Measurements from ENCODE around the gene TMEM131L.

Gene TMEM131L

GRCh38 chr4:153476829-153477574 is 10.8 kb downstream of the TMEM131L start:
- Histone ChIP-seq H3K4me1 (ENCODE audit: control extremely low read depth in 1 of 4, control insufficient read depth in 4 of 4, insufficient read depth in 4 of 4, low read length in 3 of 4) (peaks cover 0 to 4% (median 2%) of the 10 kb centered on the region in 4 experiments), H3K9me3 (ENCODE audit: control extremely low read depth in 1 of 5, control insufficient read depth in 4 of 5, insufficient read depth in 2 of 5, low read depth in 1 of 5, low read length in 4 of 5) (no peaks in the 10 kb centered on the region), H3K4me3 (ENCODE audit: control insufficient read depth in 1 of 7, extremely low read depth in 1 of 7, insufficient read depth in 4 of 7, low read depth in 2 of 7, low read length in 6 of 7) (no peak overlapping the region), H3K27me3 (replicated peaks in 2 of 5; ENCODE audit: control insufficient read depth in 4 of 5, insufficient read depth in 5 of 5, low read length in 4 of 5) (no peaks in the 10 kb centered on the region), H3K27ac (ENCODE audit: insufficient read depth in 1 of 2, low read depth in 1 of 2, low read length in 2 of 2, poor library complexity in 1 of 2, severe bottlenecking in 2 of 2) (no peak overlapping the region), H3K36me3 (ENCODE audit: control insufficient read depth in 4 of 4, insufficient read depth in 4 of 4, low read length in 3 of 4) (peaks cover 6 to 24% (median 14%) of the 10 kb centered on the region in 4 experiments)
- WGBS (ENCODE audit: insufficient coverage), result 100% methylated on average over 4 of the region's 8 CpGs
- ChIA-PET CTCF (no interaction called here), POLR2A (no interaction called here)
- no peak for DNase-seq

- peaks cover 6 to 15% (median 7%) of the 10 kb centered on the region in 4 experiments for H3K36me3 ChIP-seq (ENCODE audit: control insufficient read depth in 4 of 4, insufficient read depth in 4 of 4, low read length in 3 of 4)
- no peak overlapping the region for H3K27ac ChIP-seq (ENCODE audit: insufficient read depth in 1 of 2, low read depth in 1 of 2, low read length in 2 of 2, poor library complexity in 1 of 2, severe bottlenecking in 2 of 2)
- peaks cover 0 to 3% (median 0%) of the 10 kb centered on the region in 4 experiments for H3K4me1 ChIP-seq (ENCODE audit: control extremely low read depth in 1 of 4, control insufficient read depth in 4 of 4, insufficient read depth in 4 of 4, low read length in 3 of 4)
- 88% methylated on average over 1 of the region's 3 CpGs for WGBS (ENCODE audit: insufficient coverage)
- CTCF ChIA-PET, result interaction anchor here (0.9 to 1.5 kb wide), 4 partner anchors 10 to 336 kb away, joined by 4 read pairs; no protein-coding TSS in a partner anchor
- H3K4me3 ChIP-seq (ENCODE audit: control insufficient read depth in 1 of 7, extremely low read depth in 1 of 7, insufficient read depth in 4 of 7, low read depth in 2 of 7, low read length in 6 of 7), result no peak overlapping the region
- no peak for DNase-seq
- no peaks in the 10 kb centered on the region for H3K27me3 ChIP-seq (replicated peaks in 2 of 5; ENCODE audit: control insufficient read depth in 4 of 5, insufficient read depth in 5 of 5, low read length in 4 of 5)
- POLR2A ChIA-PET, result no interaction called here
- no peaks in the 10 kb centered on the region for H3K9me3 ChIP-seq (ENCODE audit: control extremely low read depth in 1 of 5, control insufficient read depth in 4 of 5, insufficient read depth in 2 of 5, low read depth in 1 of 5, low read length in 4 of 5)
These were observed 12.9 kb downstream of the TMEM131L start for GRCh38 chr4:153479101-153479500.

- H3K36me3 ChIP-seq (ENCODE audit: control insufficient read depth in 4 of 4, insufficient read depth in 4 of 4, low read length in 3 of 4), result peaks cover 0 to 4% (median 1%) of the 10 kb centered on the region in 4 experiments
- no peaks in the 10 kb centered on the region for H3K27me3 ChIP-seq (replicated peaks in 2 of 5; ENCODE audit: control insufficient read depth in 4 of 5, insufficient read depth in 5 of 5, low read length in 4 of 5)
- DNase-seq, result no peak
- H3K4me3 ChIP-seq (ENCODE audit: control insufficient read depth in 1 of 7, extremely low read depth in 1 of 7, insufficient read depth in 4 of 7, low read depth in 2 of 7, low read length in 6 of 7), result no peak overlapping the region
- 84% methylated on average over 5 of the region's 5 CpGs for WGBS (ENCODE audit: insufficient coverage)
- no peaks in the 10 kb centered on the region for H3K9me3 ChIP-seq (ENCODE audit: control extremely low read depth in 1 of 5, control insufficient read depth in 4 of 5, insufficient read depth in 2 of 5, low read depth in 1 of 5, low read length in 4 of 5)
- ChIA-PET POLR2A (no interaction called here), CTCF (interaction anchor here (1.5 kb wide), 1 partner anchor 14 kb away, joined by 3 read pairs; no protein-coding TSS in a partner anchor)
- no peak overlapping the region for H3K27ac ChIP-seq (ENCODE audit: insufficient read depth in 1 of 2, low read depth in 1 of 2, low read length in 2 of 2, poor library complexity in 1 of 2, severe bottlenecking in 2 of 2)
- peaks cover 0 to 3% (median 0%) of the 10 kb centered on the region in 4 experiments for H3K4me1 ChIP-seq (ENCODE audit: control extremely low read depth in 1 of 4, control insufficient read depth in 4 of 4, insufficient read depth in 4 of 4, low read length in 3 of 4)
These were observed 14.5 kb downstream of the TMEM131L start for GRCh38 chr4:153480704-153481103.

GRCh38 chr4:153481478-153481877 is 15.3 kb downstream of the TMEM131L start:
- H3K4me1 ChIP-seq (ENCODE audit: control extremely low read depth in 1 of 4, control insufficient read depth in 4 of 4, insufficient read depth in 4 of 4, low read length in 3 of 4), result peaks cover 0 to 3% (median 0%) of the 10 kb centered on the region in 4 experiments
- CTCF ChIA-PET, result interaction anchor here (1.5 kb wide), 2 partner anchors 13 to 95 kb away, joined by 3 read pairs; no protein-coding TSS in a partner anchor

GRCh38 chr4:153483432-153484418 is 17.6 kb downstream of the TMEM131L start:
- H3K36me3 ChIP-seq (ENCODE audit: control insufficient read depth in 4 of 4, insufficient read depth in 4 of 4, low read length in 3 of 4), result peaks cover 0 to 4% (median 0%) of the 10 kb centered on the region in 4 experiments
- no peaks in the 10 kb centered on the region for H3K9me3 ChIP-seq (ENCODE audit: control extremely low read depth in 1 of 5, control insufficient read depth in 4 of 5, insufficient read depth in 2 of 5, low read depth in 1 of 5, low read length in 4 of 5)
- POLR2A ChIA-PET, result no interaction called here
- CTCF ChIA-PET, result interaction anchor here (0.9 to 2.4 kb wide), 5 partner anchors 9 to 91 kb away, joined by 3 to 11 read pairs (median 4); partner anchors contain the start of gene TMEM131L
- H3K4me3 ChIP-seq (ENCODE audit: control insufficient read depth in 1 of 7, extremely low read depth in 1 of 7, insufficient read depth in 4 of 7, low read depth in 2 of 7, low read length in 6 of 7), result peak overlapping the region in 2 of 7 experiments; percentile 33 to 57
- DNase-seq, result no peak
- peaks cover 4 to 22% (median 21%) of the 10 kb centered on the region in 4 experiments for H3K4me1 ChIP-seq (ENCODE audit: control extremely low read depth in 1 of 4, control insufficient read depth in 4 of 4, insufficient read depth in 4 of 4, low read length in 3 of 4)
- no peak overlapping the region for H3K27ac ChIP-seq (ENCODE audit: insufficient read depth in 1 of 2, low read depth in 1 of 2, low read length in 2 of 2, poor library complexity in 1 of 2, severe bottlenecking in 2 of 2)
- 84% methylated on average over 7 of the region's 10 CpGs for WGBS (ENCODE audit: insufficient coverage)
- H3K27me3 ChIP-seq (replicated peaks in 2 of 5; ENCODE audit: control insufficient read depth in 4 of 5, insufficient read depth in 5 of 5, low read length in 4 of 5), result no peaks in the 10 kb centered on the region

More at GRCh38 chr4:153481478-153481877, 15.3 kb downstream of the TMEM131L start:
- Histone ChIP-seq H3K36me3 (ENCODE audit: control insufficient read depth in 4 of 4, insufficient read depth in 4 of 4, low read length in 3 of 4) (peaks cover 0 to 4% (median 0%) of the 10 kb centered on the region in 4 experiments), H3K4me3 (ENCODE audit: control insufficient read depth in 1 of 7, extremely low read depth in 1 of 7, insufficient read depth in 4 of 7, low read depth in 2 of 7, low read length in 6 of 7) (no peak overlapping the region), H3K9me3 (ENCODE audit: control extremely low read depth in 1 of 5, control insufficient read depth in 4 of 5, insufficient read depth in 2 of 5, low read depth in 1 of 5, low read length in 4 of 5) (no peaks in the 10 kb centered on the region), H3K27me3 (replicated peaks in 2 of 5; ENCODE audit: control insufficient read depth in 4 of 5, insufficient read depth in 5 of 5, low read length in 4 of 5) (no peaks in the 10 kb centered on the region), H3K27ac (ENCODE audit: insufficient read depth in 1 of 2, low read depth in 1 of 2, low read length in 2 of 2, poor library complexity in 1 of 2, severe bottlenecking in 2 of 2) (no peak overlapping the region)
- POLR2A ChIA-PET, result no interaction called here
- WGBS (ENCODE audit: insufficient coverage), result 94% methylated on average over 7 of the region's 9 CpGs
- DNase-seq, result no peak

GRCh38 chr4:153485359-153485758 is 19.2 kb downstream of the TMEM131L start:
- H3K4me1 ChIP-seq (ENCODE audit: control extremely low read depth in 1 of 4, control insufficient read depth in 4 of 4, insufficient read depth in 4 of 4, low read length in 3 of 4), result peaks cover 11 to 33% (median 28%) of the 10 kb centered on the region in 4 experiments
- H3K27me3 ChIP-seq (replicated peaks in 2 of 5; ENCODE audit: control insufficient read depth in 4 of 5, insufficient read depth in 5 of 5, low read length in 4 of 5), result no peaks in the 10 kb centered on the region
- CTCF ChIA-PET, result interaction anchor here (1.5 kb wide), 1 partner anchor 13 kb away, joined by 3 read pairs; no protein-coding TSS in a partner anchor
- H3K27ac ChIP-seq (ENCODE audit: insufficient read depth in 1 of 2, low read depth in 1 of 2, low read length in 2 of 2, poor library complexity in 1 of 2, severe bottlenecking in 2 of 2), result no peak overlapping the region
- 100% methylated on average over 1 of the region's 2 CpGs for WGBS (ENCODE audit: insufficient coverage)
- no peaks in the 10 kb centered on the region for H3K9me3 ChIP-seq (ENCODE audit: control extremely low read depth in 1 of 5, control insufficient read depth in 4 of 5, insufficient read depth in 2 of 5, low read depth in 1 of 5, low read length in 4 of 5)
- H3K4me3 ChIP-seq (ENCODE audit: control insufficient read depth in 1 of 7, extremely low read depth in 1 of 7, insufficient read depth in 4 of 7, low read depth in 2 of 7, low read length in 6 of 7), result no peak overlapping the region
- POLR2A ChIA-PET, result no interaction called here
- no peak for DNase-seq
- H3K36me3 ChIP-seq (ENCODE audit: control insufficient read depth in 4 of 4, insufficient read depth in 4 of 4, low read length in 3 of 4), result peaks cover 0 to 4% (median 0%) of the 10 kb centered on the region in 4 experiments
